Left cardiac atrium (tissue), 4 donors: ENCODE results near the gene RADX. TPM values are rescaled to one million over a fixed set of nuclear protein-coding genes. Genes with fewer than 3 reads are reported as not detected.
"Not testable (repeated sequence)": the region's sequence is repeated elsewhere in the genome, so short reads cannot be mapped to it uniquely, and the experiment has no call there.

ENCODE experiments used
- ATAC-seq, 2 donors: fragments of 200-7000 bp; cut with Tn5 transposase; one replicate each; pipeline ENCODE4 v1.9.1; 2020; ENCODE audit warnings: mild to moderate bottlenecking in 2 of 2, moderate library complexity in 2 of 2
- DNase-seq: peaks from one replicate; pipeline ENCODE4 v3.0.0-alpha.2; 2020
- intact Hi-C, 2 donors: fragments of 100-400 bp; cut with DNase I; formaldehyde crosslinking; loops; one replicate each; pipeline versions ENCODE4 v1.14.1 to v1.15.1; 2022 to 2023
- total RNA-seq, 2 donors: library from RNA; stranded (reverse); fragmentation: NEBNext Ultra II Directional; extraction: Animal tissue kit (Norgen Biotek cat#: 25700); gene quantifications; one replicate each; pipeline ENCODE4 v1.2.1, GENCODE V29; 2021
- donor health status: DM: no; HTN: yes; CAD: no.
- donor health status: DM: no; HTN: yes; CAD: no; lungs with severe emphysema.
- donor health status: DM: yes; HTN: yes; CAD: no.
- donor health status: Dilated cardiomyopathy.

RADX gene
- total RNA-seq, 2 donors from 2014 or later, result 1.2 to 1.9 TPM

DNA sequence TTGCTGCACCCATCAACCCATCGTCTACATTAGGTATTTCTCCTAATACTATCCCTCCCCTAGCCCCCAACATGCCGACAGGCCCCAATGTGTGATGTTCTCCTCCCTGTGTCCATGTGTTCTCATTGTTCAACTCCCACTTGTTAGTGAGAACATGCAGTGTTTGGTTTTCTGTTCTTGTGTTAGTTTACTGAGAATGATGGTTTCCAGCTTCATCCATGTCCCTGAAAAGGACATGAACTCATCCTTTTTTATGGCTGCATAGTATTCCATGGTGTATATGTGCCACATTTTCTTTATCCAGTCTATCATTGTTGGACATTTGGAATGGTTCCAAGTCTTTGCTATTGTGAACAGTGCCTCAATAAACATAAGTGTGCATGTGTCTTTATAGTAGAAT lies 41.8 kb downstream of the RADX start:
- ATAC-seq, intact Hi-C loops, DNase-seq: not testable (repeated sequence)

DNA sequence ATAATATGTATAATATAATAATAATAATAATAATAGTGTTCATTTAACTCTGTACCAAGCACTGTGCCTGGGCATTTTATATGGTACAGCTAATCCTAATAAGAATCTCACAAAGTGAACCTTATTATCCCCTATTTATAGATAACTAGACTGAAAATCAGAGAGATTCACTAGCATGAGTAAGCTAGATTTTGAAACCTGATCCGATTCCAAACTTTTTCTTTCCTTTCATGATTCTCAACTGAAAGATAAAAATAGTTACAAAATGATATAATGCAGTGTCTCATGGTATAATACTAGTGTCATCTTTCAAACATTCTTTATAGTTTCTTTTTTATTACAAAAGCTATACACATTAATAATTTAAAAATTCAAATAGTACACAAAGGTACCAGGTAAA lies 58.9 kb downstream of the RADX start:
- DNase-seq, result no peak
- intact Hi-C loops, result no loop called here
- ATAC-seq, result no peak

DNA sequence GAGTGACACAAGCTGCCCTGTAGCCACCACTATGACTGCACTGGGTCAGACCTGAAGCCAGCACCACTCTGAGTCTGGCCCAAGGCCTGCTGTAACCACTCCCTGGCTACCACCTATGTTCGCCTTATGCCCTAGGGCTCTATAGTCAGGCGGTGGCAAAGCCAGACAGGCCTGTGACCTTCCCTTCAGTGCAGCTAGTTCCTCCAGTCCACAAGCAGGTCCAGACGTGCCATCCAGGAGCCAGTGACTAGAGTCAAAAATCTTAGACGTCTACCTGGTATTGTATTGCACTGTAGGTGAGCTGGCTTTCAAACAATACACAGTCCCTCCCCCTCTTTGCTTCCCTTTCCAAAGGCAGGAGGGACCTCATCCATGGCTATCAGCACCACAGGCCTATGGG lies 60.7 kb downstream of the RADX start:
- ATAC-seq (no peak), DNase-seq (no peak)
- intact Hi-C loops, result no loop called here

DNA sequence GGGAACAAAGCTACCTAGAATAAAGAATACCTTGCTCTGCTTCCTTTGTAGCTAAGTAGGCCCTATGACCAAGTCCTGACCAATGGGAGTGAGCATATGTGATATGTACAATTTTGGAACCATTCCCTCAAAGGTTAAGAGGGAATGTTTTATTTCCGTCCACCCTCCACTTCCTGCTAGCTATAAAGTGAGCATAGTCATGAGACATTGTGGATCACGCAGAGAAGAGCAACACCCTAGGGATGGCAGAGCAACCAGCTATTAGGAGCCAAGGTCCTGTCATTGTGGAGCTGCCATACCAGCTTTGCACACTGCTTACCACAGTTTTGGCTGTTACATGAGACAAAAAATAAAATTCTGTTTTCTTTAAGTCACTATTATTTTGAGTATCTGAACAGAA lies 68.9 kb downstream of the RADX start:
- DNase-seq (no peak), ATAC-seq (no peak)
- intact Hi-C loops, result no loop called here

DNA sequence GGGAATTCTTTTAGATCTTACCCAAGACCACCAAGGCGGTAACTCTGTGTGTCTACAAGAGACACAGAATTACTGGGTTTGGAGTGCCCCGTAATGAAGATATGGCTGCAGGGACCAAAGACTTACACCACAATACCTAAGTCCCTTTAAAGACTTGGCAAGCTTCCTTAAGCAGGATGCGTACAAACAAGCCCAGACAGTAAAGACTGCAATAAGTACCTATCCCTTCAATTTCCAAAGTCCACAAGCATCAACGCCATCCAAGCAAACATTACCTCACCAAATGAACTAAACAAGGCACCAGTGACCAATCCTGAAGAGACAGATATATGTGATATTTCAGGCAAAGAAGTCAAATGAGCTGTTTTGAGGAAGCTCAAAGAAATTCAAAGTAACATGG lies 72.4 kb downstream of the RADX start:
- ATAC-seq, result no peak
- DNase-seq, result no peak
- intact Hi-C loops, result no loop called here

DNA sequence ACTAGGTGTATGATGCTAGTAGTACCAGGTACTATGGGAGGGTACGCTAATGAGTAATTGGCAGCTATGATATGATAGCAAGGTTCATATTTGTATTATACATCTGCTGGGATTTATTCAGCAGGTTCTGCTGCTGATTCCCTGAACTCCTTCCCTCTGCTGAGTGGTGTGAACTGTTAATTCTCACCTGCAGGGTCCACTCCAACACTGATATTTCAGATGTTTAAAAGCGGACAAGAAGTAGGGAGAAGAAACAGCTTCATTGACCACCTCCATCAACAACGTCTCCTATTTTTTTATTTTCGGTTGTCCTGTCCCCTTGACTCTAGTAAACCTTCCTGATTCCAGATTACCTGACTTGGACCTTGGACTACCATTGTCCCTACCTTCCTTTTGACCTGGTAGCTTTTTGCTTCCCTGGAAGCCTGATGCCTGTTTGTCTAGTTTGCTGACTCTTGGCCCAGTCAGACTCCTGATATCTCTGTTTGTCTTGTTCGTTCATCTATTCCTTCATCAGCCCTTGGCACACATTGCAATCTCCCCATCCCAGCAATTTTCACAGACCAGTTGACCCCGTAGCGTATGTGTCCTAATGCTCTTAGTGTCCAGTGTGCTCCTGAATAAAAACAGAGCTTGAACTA lies 80.8 kb downstream of the RADX start:
- DNase-seq, result no peak
- intact Hi-C loops, result no loop called here
- no peak for ATAC-seq

DNA sequence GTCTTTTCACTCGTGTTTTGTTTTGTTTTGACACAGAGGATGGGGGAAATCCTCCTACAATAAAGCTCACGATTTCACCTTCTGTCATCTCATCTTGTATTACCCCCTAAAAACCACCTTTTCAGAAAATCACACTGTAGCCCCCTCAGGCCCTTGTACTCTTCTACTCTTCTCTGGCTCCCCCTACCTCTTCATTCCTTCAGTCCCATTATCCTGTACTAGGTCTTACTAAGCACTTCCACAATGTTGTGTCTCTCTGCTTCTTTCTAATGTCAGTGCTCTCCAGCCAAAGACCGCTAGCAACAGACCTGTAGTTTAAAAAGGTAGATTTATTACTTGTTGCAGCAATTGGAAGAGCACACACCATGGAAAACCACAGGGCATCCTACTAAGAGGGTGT lies 84.7 kb downstream of the RADX start:
- DNase-seq (no peak), ATAC-seq (no peak)
- intact Hi-C loops, result no loop called here

DNA sequence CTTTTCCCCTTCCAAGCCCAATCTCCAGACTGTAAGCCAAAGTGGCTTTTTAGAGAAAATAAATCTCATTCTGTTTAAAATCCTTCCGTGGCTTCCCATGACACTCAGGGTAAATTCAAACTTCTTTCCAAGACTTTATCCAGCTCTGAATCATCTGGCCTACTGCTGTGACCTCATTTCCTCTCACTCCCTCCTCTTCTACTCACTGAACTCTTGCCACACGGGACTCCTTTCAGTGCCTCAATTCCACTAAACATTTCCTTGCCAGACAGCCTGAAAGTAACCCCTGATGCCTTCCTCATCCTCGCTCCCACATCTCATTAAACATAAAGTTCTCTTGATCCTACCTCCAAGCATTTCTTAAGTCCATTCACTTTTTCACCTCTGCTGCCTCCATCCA lies 86.9 kb downstream of the RADX start:
- DNase-seq, result no peak
- no peak for ATAC-seq
- intact Hi-C loops, result no loop called here

DNA sequence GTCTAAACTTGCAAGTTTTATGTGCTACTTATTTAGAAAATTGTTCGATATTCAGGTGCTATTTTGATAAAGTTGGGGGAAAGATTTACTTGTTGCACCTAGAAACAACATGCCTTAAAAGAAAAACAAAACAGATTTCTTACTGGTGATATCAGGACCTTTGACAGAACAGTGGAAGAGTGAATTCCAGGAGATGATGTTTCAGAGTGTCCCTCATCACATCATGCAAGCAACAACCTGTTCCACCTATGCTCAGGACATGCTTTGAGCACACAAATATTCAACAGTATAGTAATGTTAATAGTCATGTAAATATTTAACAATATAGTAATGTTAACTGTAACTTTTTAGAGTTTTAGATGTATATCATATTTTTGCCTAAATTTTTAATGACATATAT lies 90.9 kb downstream of the RADX start:
- ATAC-seq, result no peak
- DNase-seq, result no peak
- intact Hi-C loops, result no loop called here

DNA sequence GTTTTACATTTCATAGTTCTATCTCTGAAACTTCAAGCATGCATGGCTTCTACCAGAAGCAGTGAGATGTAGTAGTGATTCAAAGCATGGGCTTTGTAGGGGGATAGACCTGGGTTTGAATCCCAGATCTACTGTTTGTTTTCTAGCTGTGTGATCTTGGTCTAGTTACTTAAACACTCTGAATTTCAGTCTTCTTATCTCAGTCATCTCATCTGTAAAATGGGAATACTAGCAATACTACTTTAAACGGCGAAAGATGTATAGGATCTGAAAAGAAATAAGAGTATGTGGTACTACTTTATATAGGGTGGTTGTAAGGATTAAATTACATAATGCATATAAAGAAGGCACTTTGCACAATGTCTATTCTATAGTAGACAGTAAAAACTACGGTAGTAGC lies 94.7 kb downstream of the RADX start:
- intact Hi-C loops, result no loop called here
- DNase-seq, result no peak
- ATAC-seq, result no peak

DNA sequence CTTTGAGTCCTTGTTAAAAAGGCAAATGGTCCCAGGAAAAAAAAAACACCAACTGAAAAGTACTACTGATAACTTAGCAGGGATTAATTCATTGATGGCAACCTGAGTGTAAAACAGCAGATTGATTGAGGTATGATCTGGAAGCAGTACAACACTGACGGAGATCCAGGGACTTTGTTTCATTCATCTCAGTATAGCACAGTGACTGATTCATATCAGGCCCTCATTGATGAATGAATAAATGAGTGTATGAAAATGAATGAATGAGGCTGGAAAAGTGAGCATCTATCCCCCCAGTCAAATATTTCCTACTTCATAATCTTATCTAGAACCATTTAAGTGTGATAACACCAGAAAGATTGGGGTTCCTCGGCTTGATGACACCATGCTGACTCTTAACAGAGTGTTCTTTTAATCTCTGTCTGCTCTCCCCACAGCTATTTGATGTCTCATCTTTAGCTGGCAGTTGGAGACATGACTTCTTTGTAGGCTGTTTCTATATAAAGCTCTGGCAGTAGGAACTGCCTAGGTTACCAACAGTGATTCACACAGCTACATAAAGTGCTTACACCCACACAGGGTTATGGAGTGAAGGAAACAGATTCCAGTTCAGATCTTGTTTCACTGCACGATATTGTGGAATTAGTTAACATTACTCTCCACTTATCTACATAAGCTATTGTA lies 96.1 kb downstream of the RADX start:
- intact Hi-C loops, result no loop called here
- ATAC-seq (peak; percentile 71 to 96), DNase-seq (no peak)

DNA sequence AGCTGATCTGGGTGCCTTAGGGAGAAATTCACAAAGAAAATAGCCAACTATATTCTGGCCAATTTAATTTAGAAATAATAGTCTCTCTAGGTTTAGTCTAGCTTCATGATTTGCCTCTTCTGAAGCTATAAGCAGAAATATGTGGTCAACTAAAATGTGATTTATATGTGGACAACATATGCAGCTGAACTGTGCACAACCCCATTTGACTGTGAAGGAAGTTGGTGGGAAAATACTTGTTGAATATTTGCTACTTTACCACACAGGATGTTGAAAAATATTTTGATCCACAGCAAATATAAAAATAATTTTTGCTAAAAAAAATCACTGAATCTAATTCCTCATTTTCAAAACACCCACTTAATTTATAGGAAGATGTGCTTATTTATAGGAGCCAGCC lies 99.0 kb downstream of the RADX start:
- ATAC-seq (no peak), DNase-seq (no peak)
- intact Hi-C loops, result no loop called here

DNA sequence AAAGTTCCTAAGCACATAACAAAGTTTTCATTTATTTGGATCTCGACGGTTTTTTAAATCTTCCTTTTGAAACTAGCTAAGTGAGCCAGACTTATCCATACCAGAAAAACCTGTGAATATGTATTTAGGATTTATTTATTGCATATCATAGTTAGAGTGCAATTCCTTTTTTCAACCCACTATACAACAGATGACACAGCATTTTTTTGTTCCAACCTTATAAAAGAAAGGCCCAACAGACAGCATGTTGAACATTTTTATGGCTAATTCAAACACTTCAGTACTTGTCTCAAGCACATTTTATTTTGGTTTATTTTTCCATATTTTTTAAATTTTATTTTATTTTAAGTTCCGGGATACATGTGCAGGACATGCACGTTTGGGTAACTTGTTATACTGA lies 99.6 kb downstream of the RADX start:
- ATAC-seq (no peak), DNase-seq (no peak)
- intact Hi-C loops, result no loop called here

DNA sequence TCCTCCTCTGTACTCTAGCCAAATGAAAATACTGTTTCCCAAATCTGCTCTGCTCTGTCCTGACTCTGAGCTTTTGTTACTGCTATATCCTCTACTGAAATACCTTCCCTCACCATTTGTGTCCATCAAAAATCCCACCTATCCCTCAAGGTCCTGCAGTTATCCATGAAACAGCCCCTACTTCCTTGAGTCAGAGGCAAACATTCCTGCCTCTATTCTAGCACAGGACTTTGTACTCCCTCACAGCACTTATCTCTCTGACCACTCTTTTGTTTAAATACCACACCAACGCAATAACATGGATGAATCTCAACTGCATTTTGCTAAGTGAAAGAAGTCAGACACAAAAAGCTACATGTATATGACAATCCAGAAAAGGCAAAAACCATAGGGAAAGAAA lies 104.2 kb downstream of the RADX start:
- ATAC-seq, result no peak
- intact Hi-C loops, result no loop called here
- no peak for DNase-seq

DNA sequence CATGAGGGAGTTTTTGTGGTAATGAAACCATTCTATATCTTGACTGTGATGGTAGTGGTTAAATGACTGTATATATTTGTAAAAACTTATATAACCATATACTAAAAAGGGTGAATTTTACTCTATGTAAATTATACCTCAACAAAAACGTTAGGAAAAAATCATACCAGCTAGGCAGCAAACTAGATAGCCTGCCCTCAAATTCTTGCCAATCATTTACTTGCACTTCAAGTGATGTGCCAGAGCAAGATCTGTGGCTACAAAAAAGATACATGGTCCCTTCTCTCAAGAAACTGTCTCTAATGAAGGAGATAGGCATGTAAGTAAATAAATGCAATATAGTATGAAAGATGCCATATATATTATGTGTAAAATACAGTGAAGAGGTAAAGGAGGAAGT lies 104.7 kb downstream of the RADX start:
- no peak for ATAC-seq
- intact Hi-C loops, result no loop called here
- DNase-seq, result no peak

DNA sequence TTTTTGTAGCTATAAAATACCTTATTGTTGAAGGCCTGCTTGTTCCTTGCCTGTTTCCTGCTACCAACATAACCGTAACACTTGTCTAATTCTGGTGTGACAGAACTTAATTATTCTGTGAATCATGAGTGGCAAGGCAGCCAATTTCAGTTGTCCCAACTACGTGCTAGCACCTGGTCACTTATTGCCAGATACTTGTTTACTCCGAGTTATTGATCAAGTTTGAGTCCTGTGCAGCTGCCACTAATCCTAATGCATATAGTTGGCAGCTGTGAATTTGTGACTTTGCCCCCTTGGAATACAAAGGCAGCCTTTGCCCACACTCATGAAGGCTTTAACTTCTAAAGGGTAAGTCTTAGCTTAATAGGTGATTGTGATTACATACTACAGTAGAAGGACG lies 106.9 kb downstream of the RADX start:
- intact Hi-C loops, result no loop called here
- no peak for DNase-seq
- ATAC-seq, result no peak

DNA sequence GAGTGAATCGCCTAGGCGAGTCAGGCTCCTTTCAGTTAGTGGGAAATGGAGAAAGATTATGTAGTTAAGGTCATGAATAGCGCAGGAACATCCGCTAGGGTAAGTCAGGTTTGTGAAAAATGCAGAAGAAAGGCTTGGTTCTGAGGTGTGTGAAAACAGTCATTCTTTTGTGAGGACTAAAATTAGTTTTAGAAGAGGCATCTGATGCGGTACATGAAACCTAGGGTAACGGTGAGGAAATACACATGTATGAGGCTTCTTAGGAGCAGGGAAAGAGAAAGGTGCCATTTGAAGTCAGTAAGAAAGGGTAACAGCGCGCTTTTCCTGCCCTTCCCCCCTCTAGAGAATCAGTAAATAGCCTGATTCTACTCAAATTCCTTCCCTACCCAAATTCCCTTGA lies 114.2 kb downstream of the RADX start:
- DNase-seq (no peak), ATAC-seq (no peak)
- intact Hi-C loops, result no loop called here

DNA sequence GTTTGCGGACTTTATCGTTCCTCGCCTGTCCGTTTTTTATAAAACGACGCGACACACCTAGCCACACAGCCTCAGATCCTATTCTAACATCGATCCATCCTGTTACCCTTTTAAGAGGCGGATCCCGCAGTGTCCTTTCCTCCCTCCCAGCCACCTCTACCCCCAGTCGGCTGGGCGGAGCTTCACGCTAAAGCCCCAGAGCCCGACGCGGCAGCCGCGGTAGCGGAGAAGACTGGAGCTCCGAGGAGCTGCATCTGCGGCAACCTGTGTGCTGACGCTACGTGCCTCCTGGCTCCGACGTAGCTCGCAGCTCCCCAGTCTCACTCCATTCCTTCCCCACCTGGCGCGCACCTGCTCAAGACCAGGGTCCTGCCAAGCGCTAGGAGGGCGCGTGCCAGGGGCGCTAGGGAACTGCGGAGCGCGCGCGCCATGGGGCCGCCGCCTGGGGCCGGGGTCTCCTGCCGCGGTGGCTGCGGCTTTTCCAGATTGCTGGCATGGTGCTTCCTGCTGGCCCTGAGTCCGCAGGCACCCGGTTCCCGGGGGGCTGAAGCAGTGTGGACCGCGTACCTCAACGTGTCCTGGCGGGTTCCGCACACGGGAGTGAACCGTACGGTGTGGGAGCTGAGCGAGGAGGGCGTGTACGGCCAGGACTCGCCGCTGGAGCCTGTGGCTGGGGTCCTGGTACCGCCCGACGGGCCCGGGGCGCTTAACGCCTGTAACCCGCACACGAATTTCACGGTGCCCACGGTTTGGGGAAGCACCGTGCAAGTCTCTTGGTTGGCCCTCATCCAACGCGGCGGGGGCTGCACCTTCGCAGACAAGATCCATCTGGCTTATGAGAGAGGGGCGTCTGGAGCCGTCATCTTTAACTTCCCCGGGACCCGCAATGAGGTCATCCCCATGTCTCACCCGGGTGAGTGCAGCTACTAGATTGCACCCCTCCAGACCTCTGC lies 115.0 kb downstream of the RADX start, which contains the start of gene RNF128:
Gene RNF128 (plus strand): TSS at position 217 of the 953 bp plus-strand sequence. CDS start 213 bp downstream, at position 430.
- ATAC-seq, result peak; percentile 61 to 87
- no peak for DNase-seq
- intact Hi-C loops, result no loop called here

DNA sequence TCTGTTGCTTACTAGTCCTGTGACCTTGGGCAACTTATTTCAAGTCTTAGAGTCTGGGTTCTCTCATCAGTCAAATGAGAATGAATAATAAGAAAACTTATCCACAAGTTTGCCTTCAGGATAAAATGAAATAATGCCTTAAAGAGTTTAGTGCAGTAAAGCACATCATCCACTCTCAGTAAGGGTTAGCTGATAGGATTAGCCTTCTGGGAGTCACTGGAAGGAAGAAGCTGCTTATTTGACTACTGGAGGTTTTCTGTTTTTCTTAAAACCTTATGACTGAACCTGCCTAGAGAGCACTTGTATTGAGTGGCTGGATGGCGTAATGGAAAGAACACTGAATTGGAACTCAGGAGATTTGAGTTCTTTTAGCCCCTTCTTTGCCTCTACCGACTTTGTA lies 116.6 kb downstream of the RADX start:
- DNase-seq, result no peak
- no peak for ATAC-seq
- intact Hi-C loops, result no loop called here
